ENCODE results near the gene AJM1. TPM values are rescaled to one million over a fixed set of nuclear protein-coding genes. Genes with fewer than 3 reads are reported as not detected.
A peak's percentile ranks its signal among the peaks of the same experiment; 100 is the strongest.

Gene AJM1
- total RNA-seq, 1 experiment from 2014 or later = 3.6 TPM

DNA sequence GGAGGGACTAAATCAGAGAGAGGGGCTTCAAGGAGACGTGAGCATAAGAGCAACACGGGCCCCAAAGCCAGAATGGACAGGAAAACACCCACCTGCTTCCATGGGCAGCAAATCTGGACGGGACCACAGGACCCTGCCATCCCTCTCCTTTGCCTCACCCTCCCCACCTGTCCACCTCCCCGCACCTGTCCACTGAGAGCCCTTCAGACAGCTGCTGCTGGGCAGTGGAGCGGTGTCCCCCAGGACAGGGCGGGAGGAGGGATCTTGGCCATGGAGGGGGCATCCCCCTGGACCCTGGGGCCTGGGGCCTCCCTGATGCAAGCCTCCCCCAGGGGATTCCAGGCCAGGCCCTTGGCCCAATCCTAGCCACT is 43.6 kb upstream of the AJM1 start:
- POLR2A ChIA-PET = no interaction called here
- no TSS peak for BruUV-seq (replicated peaks)
- peaks cover 37% of the 10 kb centered on the region for H3K4me1 ChIP-seq

DNA sequence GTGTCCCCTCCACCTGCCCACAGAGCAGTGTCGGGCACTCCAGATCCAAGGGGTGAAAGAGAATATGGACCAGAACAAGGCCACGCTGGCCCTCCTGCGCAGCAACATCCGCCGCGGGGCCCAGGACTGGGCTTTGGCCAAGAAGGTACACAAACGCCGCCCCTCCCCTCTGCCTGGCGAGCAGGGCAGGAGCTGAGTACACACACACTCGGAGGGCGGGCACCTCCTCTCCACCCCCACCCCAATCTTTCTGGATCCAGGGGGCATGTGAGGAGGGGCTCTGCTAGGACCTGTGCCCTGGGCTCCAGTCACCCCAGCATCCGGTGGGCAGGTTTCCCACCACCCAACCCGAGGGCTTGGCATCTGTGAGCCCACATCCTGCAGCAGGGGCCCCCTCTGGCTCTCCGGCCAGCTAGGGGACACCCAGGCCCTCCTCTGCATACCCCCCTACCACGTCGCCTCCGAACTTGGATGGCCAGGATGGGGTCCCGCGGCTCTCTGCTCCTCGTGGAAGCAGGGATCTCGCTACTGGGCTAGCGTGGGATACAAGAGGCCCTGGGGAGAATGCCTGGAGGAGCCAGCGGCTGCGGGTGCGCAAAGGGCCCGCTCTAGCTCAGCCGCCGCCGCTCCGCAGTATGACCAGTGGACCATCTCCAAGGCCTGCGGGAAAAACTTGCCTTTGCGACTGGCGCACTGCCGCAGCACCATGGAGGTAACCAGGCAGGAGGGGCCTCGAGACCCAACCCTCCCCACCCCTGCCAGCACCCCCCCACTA is 43.0 kb upstream of the AJM1 start:
- Histone ChIP-seq H3K4me3 (ENCODE audit: low read depth, low read length) (peak overlapping the region; percentile 78), H3K4me1 (peaks cover 37% of the 10 kb centered on the region), H3K27me3 (replicated peaks; ENCODE audit: control insufficient read depth, insufficient read depth, low read length) (no peaks in the 10 kb centered on the region), H3K9me3 (no peaks in the 10 kb centered on the region), H3K36me3 (ENCODE audit: control insufficient read depth, insufficient read depth, low read length) (peaks cover 4% of the 10 kb centered on the region)
- H3K9me3 Mint-ChIP-seq (ENCODE audit: unreplicated experiment) = no peaks in the 10 kb centered on the region
- peaks cover 17% of the 10 kb centered on the region for H3K4me1 Mint-ChIP-seq (ENCODE audit: low read depth, unreplicated experiment)
- ChIA-PET POLR2A (interaction anchor here (1.0 to 2.0 kb wide), 4 partner anchors 13 to 402 kb away, joined by 3 to 8 read pairs (median 5); partner anchors contain the start of gene TRAF2), CTCF (interaction anchor here (0.9 to 2.3 kb wide), 7 partner anchors 8 to 438 kb away, joined by 4 to 24 read pairs (median 11); partner anchors contain the start of genes AJM1 and TMEM141)
- peak overlapping the region; percentile 79 for H3K4me3 Mint-ChIP-seq (ENCODE audit: unreplicated experiment)
- intact Hi-C loops (cut with micrococcal nuclease; ENCODE audit: unreplicated experiment) = loop anchor here (10.0 kb wide), 1 partner anchor 446 kb away; the partner anchor contains the start of gene TUBB4B
- no TSS peak for BruUV-seq (replicated peaks)
- H3K36me3 Mint-ChIP-seq (ENCODE audit: insufficient read depth, unreplicated experiment) = peaks cover 59% of the 10 kb centered on the region
- TF ChIP-seq, protein P1, sequence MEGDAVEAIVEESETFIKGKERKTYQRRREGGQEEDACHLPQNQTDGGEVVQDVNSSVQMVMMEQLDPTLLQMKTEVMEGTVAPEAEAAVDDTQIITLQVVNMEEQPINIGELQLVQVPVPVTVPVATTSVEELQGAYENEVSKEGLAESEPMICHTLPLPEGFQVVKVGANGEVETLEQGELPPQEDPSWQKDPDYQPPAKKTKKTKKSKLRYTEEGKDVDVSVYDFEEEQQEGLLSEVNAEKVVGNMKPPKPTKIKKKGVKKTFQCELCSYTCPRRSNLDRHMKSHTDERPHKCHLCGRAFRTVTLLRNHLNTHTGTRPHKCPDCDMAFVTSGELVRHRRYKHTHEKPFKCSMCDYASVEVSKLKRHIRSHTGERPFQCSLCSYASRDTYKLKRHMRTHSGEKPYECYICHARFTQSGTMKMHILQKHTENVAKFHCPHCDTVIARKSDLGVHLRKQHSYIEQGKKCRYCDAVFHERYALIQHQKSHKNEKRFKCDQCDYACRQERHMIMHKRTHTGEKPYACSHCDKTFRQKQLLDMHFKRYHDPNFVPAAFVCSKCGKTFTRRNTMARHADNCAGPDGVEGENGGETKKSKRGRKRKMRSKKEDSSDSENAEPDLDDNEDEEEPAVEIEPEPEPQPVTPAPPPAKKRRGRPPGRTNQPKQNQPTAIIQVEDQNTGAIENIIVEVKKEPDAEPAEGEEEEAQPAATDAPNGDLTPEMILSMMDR (IDR thresholded peaks at IDR 0.05; ENCODE audit: insufficient read depth in 1 of 2, low read depth in 1 of 2, low read length in 1 of 2, severe bottlenecking in 1 of 2, unreplicated experiment in 1 of 2) = no peak
- peak overlapping the region; percentile 70 for H3K27ac Mint-ChIP-seq (ENCODE audit: unreplicated experiment)
- no peaks in the 10 kb centered on the region for H3K27me3 Mint-ChIP-seq (ENCODE audit: insufficient read depth, unreplicated experiment)
- peak; percentile 62 to 67 for DNase-seq

More for the DNA sequence above, 43.6 kb upstream of the AJM1 start:
- Histone ChIP-seq H3K36me3 (ENCODE audit: control insufficient read depth, insufficient read depth, low read length) (peaks cover 4% of the 10 kb centered on the region), H3K9me3 (no peaks in the 10 kb centered on the region), H3K4me3 (ENCODE audit: low read depth, low read length) (peak overlapping the region; percentile 78), H3K27me3 (replicated peaks; ENCODE audit: control insufficient read depth, insufficient read depth, low read length) (no peaks in the 10 kb centered on the region)
- Mint-ChIP-seq H3K36me3 (ENCODE audit: insufficient read depth, unreplicated experiment) (peaks cover 54% of the 10 kb centered on the region), H3K4me1 (ENCODE audit: low read depth, unreplicated experiment) (peaks cover 17% of the 10 kb centered on the region), H3K27ac (ENCODE audit: unreplicated experiment) (peak overlapping the region; percentile 70), H3K4me3 (ENCODE audit: unreplicated experiment) (peak overlapping the region; percentile 79), H3K9me3 (ENCODE audit: unreplicated experiment) (no peaks in the 10 kb centered on the region), H3K27me3 (ENCODE audit: insufficient read depth, unreplicated experiment) (no peaks in the 10 kb centered on the region)
- CTCF ChIA-PET = interaction anchor here (1.4 to 2.3 kb wide), 2 partner anchors 230 to 236 kb away, joined by 11 to 13 read pairs; no protein-coding TSS in a partner anchor
- DNase-seq = no peak
- intact Hi-C loops (cut with micrococcal nuclease; ENCODE audit: unreplicated experiment) = loop anchor here (10.0 kb wide), 1 partner anchor 446 kb away; the partner anchor contains the start of gene TUBB4B
- TF ChIP-seq, protein P1 (IDR thresholded peaks at IDR 0.05; ENCODE audit: insufficient read depth in 1 of 2, low read depth in 1 of 2, low read length in 1 of 2, severe bottlenecking in 1 of 2, unreplicated experiment in 1 of 2) = no peak

DNA sequence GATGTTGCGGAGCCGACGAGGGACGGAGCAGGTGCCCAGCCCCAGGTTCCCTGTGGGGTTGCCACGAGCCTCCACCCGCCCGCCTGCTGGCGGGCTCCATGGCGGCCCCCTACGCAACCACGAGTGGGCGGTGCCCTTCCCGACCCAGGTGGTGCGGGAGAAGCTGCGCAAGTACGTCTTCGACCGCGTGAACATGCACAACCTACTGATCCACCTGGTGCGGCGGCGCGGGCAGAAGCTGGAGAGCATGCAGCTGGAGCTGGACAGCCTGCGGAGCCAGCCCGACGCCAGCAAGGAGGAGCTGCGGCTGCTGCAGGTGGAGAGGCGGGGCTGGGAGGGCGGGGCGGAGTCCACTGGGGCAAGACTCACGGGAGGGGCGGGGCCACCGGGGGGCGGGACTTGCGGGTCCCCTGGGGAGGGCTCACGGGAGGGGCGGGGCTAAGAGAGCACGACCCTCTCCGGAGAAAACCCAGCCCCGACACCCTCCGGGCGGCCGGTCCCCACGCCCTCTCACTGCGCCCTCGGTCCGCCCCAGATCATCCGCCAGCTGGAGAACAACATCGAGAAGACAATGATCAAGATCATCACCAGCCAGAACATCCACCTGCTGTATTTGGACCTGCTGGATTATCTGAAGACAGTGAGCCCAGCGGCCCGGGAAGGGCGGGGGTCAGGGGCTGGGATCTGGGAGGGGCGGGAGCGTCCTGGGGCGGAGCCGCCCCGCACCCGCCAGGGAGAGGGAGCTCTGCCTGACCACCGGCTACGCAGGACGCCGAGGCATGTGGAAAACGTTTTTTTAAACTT is 42.2 kb upstream of the AJM1 start:
- intact Hi-C loops (cut with micrococcal nuclease; ENCODE audit: unreplicated experiment) = loop anchor here (10.0 kb wide), 1 partner anchor 445 kb away; the partner anchor contains the start of gene TUBB4B
- DNase-seq = peak; percentile 90 to 96
- BruUV-seq (replicated peaks) = no TSS peak

More for the DNA sequence above, 42.2 kb upstream of the AJM1 start:
- peaks cover 2% of the 10 kb centered on the region for H3K36me3 ChIP-seq (ENCODE audit: control insufficient read depth, insufficient read depth, low read length)
- Mint-ChIP-seq H3K9me3 (ENCODE audit: unreplicated experiment) (no peaks in the 10 kb centered on the region), H3K27me3 (ENCODE audit: insufficient read depth, unreplicated experiment) (no peaks in the 10 kb centered on the region), H3K4me3 (ENCODE audit: unreplicated experiment) (peak overlapping the region; percentile 79), H3K36me3 (ENCODE audit: insufficient read depth, unreplicated experiment) (peaks cover 60% of the 10 kb centered on the region), H3K4me1 (ENCODE audit: low read depth, unreplicated experiment) (peaks cover 17% of the 10 kb centered on the region), H3K27ac (ENCODE audit: unreplicated experiment) (peak overlapping the region; percentile 70)
- TF ChIP-seq, protein P1 (IDR thresholded peaks at IDR 0.05; ENCODE audit: insufficient read depth in 1 of 2, low read depth in 1 of 2, low read length in 1 of 2, severe bottlenecking in 1 of 2, unreplicated experiment in 1 of 2) = no peak
- no peaks in the 10 kb centered on the region for H3K27me3 ChIP-seq (replicated peaks; ENCODE audit: control insufficient read depth, insufficient read depth, low read length)
- ChIA-PET POLR2A (interaction anchor here (0.7 to 2.0 kb wide), 8 partner anchors 9 to 441 kb away, joined by 3 to 11 read pairs (median 4); partner anchors contain the start of genes TMEM141, TRAF2 and TUBB4B), CTCF (interaction anchor here (0.5 to 2.3 kb wide), 13 partner anchors 9 to 621 kb away, joined by 3 to 24 read pairs (median 6); partner anchors contain the start of genes AJM1 and TMEM141)
- H3K4me3 ChIP-seq (ENCODE audit: low read depth, low read length) = peak overlapping the region; percentile 78
- peaks cover 37% of the 10 kb centered on the region for H3K4me1 ChIP-seq
- H3K9me3 ChIP-seq = no peaks in the 10 kb centered on the region
